GM21423 (cell line): Measurements from ENCODE around the gene HOXD11.

ENCODE experiments used
- ATAC-seq: cut with Tn5 transposase; IDR thresholded peaks from one replicate; pipeline ENCODE4 v1.9.1; 2021; ENCODE audit warnings: mild to moderate bottlenecking, moderate library complexity; ENCODE audit not compliant: unreplicated experiment

Gene HOXD11

GRCh38 chr2:176081376-176081836, 25.7 kb upstream of the HOXD11 start:
- ATAC-seq, result no peak

- no peak for ATAC-seq
Measured at GRCh38 chr2:176081837-176082524, 25.1 kb upstream of the HOXD11 start.

GRCh38 chr2:176082525-176082823, 24.6 kb upstream of the HOXD11 start:
- no peak for ATAC-seq

GRCh38 chr2:176082824-176083751, 24.0 kb upstream of the HOXD11 start:
- ATAC-seq, result no peak

- no peak for ATAC-seq
Measured at GRCh38 chr2:176083796-176084261, 23.3 kb upstream of the HOXD11 start, which contains the start of gene EVX2. TSS of gene EVX2 (minus strand) at chr2:176083962. CDS start at chr2:176083776, 186 bp downstream.

- ATAC-seq, result no peak
Measured at GRCh38 chr2:176084611-176085119, 22.4 kb upstream of the HOXD11 start.

GRCh38 chr2:176085120-176085788, 21.8 kb upstream of the HOXD11 start:
- ATAC-seq, result no peak

- ATAC-seq, result no peak
Measured at GRCh38 chr2:176085861-176086771, 21.0 kb upstream of the HOXD11 start.

GRCh38 chr2:176087330-176088047, 19.6 kb upstream of the HOXD11 start:
- ATAC-seq, result no peak

- ATAC-seq, result no peak
Measured at GRCh38 chr2:176088048-176088936, 18.8 kb upstream of the HOXD11 start.

- no peak for ATAC-seq
Measured at GRCh38 chr2:176088937-176089842, 17.9 kb upstream of the HOXD11 start.

- no peak for ATAC-seq
Measured at GRCh38 chr2:176089843-176090395, 17.2 kb upstream of the HOXD11 start.

GRCh38 chr2:176090862-176091261, 16.2 kb upstream of the HOXD11 start:
- ATAC-seq, result no peak

- no peak for ATAC-seq
Measured at GRCh38 chr2:176091329-176092258, 15.5 kb upstream of the HOXD11 start.

- ATAC-seq, result no peak
Measured at GRCh38 chr2:176092270-176093144, 14.6 kb upstream of the HOXD11 start, which contains the start of gene HOXD13. TSS of gene HOXD13 (plus strand) at chr2:176092721. CDS start at chr2:176092891, 170 bp downstream.
